NCI-H2029 treated with DMSO at 0.1 percent for 48 hours (cell line): ENCODE measurements around the gene ACO1.

Experiments used
- DNase-seq: peaks from one replicate; lab custom pipeline; 2025; lab: John Stamatoyannopoulos, UW

Gene ACO1

GRCh38 chr9:32497921-32498320, 113.5 kb downstream of the ACO1 start:
- DNase-seq, result no peak

DNA sequence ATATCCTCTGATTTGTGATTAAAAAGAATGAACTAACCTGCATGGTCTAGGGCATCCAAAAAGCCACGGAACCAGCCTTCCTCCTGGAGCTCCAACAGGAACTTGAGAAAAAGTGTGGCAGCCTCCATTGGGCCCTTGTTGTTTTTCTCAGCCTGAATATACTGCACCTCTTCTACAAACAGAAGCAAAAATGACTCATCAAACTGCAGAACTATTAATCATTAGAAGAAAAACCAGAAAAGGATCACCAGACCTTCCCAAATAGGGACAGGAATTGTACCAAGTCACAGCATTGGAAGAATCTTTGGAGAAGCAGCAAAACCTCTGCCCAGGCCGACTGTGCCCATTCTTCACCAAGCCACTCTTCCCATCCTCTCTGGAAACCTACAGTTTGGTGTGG, 116.3 kb downstream of the ACO1 start:
- no peak for DNase-seq

GRCh38 chr9:32501868-32502267, 117.4 kb downstream of the ACO1 start:
- no peak for DNase-seq

DNA sequence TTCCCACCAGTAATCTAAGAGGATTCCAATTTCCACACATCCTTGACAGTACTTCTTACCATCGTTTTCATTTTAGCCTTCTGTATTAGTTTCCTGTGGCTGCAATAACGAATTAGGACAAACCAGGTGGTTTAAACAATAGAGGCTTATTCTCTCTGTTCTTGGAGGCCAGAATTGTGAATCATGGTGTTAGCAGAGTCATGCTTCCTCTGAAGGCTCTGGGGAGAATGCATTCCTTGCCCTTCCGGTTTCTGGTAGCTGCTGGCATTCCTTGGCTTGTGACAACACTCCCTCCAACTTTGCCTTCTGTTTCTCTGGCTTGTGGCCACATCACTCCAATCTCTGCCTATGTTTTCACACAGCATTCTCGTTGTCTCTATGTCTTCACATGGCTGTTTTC, 118.0 kb downstream of the ACO1 start:
- no peak for DNase-seq

- DNase-seq, result no peak
Measured at GRCh38 chr9:32503008-32503407, 118.6 kb downstream of the ACO1 start.
